ENCODE data around the gene EIF4G3. TPM values are rescaled to one million over a fixed set of nuclear protein-coding genes. Genes with fewer than 3 reads are reported as not detected.

EIF4G3 gene
- total and polyA plus RNA-seq, 10 of the 15 experiments (the other 5 are each of a cell fraction or from before 2014, with no cell fraction given), result 7.4 to 45.1 (median 29.1) TPM

DNA sequence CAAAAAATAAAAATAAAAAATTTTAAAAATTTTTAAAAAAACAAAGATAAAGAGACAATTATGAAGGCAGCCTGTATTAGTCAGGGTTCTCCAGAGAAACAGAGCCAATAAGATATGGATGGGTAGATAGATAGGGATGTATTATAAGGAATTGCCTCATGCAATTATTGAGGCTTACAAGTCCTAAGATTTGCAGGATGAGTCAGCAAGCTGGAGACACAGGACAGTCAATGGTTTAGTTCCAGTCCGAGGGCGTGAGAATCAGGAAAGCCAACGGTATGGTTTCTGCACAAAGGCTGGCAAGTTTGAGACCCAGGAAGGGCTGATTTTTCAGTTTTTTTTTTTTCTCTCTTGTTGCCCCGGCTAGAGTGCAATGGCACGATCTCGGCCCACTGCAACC is 24.1 kb upstream of the EIF4G3 start:
- Histone ChIP-seq H3K79me2 (ENCODE audit: control insufficient read depth, insufficient read depth, low read length) (no peaks in the 10 kb centered on the region), H3K9me3 (replicated peaks; ENCODE audit: control insufficient read depth, insufficient read depth, low read length) (no peaks in the 10 kb centered on the region), H3K36me3 (ENCODE audit: control insufficient read depth in 2 of 2, insufficient read depth in 2 of 2, low read length in 1 of 2) (no peaks in the 10 kb centered on the region), H3K4me3 (no peak overlapping the region), H2AFZ (ENCODE audit: control insufficient read depth, low read depth, low read length) (no peak overlapping the region), H3K4me1 (ENCODE audit: control insufficient read depth, insufficient read depth, low read length) (no peaks in the 10 kb centered on the region), H3K27me3 (replicated peaks in 1 of 2; ENCODE audit: control insufficient read depth in 2 of 2, insufficient read depth in 2 of 2, low read length in 1 of 2) (no peaks in the 10 kb centered on the region), H3K4me2 (ENCODE audit: control insufficient read depth, insufficient read depth) (no peak overlapping the region), H4K20me1 (ENCODE audit: control insufficient read depth, insufficient read depth) (no peaks in the 10 kb centered on the region), H3K9ac (ENCODE audit: control insufficient read depth, insufficient read depth, low read length) (no peak overlapping the region), H3K27ac (ENCODE audit: control insufficient read depth, insufficient read depth) (no peak overlapping the region)
- ChIA-PET POLR2A (no interaction called here), SMC1A (ENCODE audit: uncharacterized antibody, unreplicated experiment) (interaction anchor here (1.2 kb wide), 1 partner anchor 17 kb away, joined by 3 read pairs; no protein-coding TSS in a partner anchor), RAD21 (ENCODE audit: unreplicated experiment) (no interaction called here), CTCF (no interaction called here)
- BruUV-seq (replicated peaks), result no TSS peak
- ATAC-seq (no peak), FAIRE-seq (no peak), DNase-seq (ENCODE audit: low read depth, low spot score) (no peak)
- 69% methylated on average over 6 of the region's 6 CpGs for WGBS (ENCODE audit: insufficient coverage, insufficient replicate concordance, low lambda C conversion rate, missing lambda C conversion rate)
- intact Hi-C loops (cut with micrococcal nuclease; ENCODE audit: unreplicated experiment), result no loop called here
- TF ChIP-seq FOXK2 (IDR thresholded peaks at IDR 0.05) (no peak), SUPT20H (IDR thresholded peaks at IDR 0.05; ENCODE audit: borderline replicate concordance, control insufficient read depth, low read depth, low read length) (no peak), MTA3 (IDR thresholded peaks at IDR 0.05; ENCODE audit: borderline replicate concordance, low read length) (no peak), MYB (IDR thresholded peaks at IDR 0.05; ENCODE audit: borderline replicate concordance, low read depth, low read length) (no peak), PAX8 (IDR thresholded peaks at IDR 0.05) (no peak), SREBF2 (IDR thresholded peaks at IDR 0.05; ENCODE audit: low read length) (no peak), KAT2A (conservative IDR thresholded peaks at IDR 0.05; ENCODE audit: control insufficient read depth, low read depth, low read length) (no peak), POU2F2 (IDR thresholded peaks at IDR 0.05; ENCODE audit: borderline replicate concordance, low read depth, low read length) (no peak)
- TF ChIP-seq, protein P1, sequence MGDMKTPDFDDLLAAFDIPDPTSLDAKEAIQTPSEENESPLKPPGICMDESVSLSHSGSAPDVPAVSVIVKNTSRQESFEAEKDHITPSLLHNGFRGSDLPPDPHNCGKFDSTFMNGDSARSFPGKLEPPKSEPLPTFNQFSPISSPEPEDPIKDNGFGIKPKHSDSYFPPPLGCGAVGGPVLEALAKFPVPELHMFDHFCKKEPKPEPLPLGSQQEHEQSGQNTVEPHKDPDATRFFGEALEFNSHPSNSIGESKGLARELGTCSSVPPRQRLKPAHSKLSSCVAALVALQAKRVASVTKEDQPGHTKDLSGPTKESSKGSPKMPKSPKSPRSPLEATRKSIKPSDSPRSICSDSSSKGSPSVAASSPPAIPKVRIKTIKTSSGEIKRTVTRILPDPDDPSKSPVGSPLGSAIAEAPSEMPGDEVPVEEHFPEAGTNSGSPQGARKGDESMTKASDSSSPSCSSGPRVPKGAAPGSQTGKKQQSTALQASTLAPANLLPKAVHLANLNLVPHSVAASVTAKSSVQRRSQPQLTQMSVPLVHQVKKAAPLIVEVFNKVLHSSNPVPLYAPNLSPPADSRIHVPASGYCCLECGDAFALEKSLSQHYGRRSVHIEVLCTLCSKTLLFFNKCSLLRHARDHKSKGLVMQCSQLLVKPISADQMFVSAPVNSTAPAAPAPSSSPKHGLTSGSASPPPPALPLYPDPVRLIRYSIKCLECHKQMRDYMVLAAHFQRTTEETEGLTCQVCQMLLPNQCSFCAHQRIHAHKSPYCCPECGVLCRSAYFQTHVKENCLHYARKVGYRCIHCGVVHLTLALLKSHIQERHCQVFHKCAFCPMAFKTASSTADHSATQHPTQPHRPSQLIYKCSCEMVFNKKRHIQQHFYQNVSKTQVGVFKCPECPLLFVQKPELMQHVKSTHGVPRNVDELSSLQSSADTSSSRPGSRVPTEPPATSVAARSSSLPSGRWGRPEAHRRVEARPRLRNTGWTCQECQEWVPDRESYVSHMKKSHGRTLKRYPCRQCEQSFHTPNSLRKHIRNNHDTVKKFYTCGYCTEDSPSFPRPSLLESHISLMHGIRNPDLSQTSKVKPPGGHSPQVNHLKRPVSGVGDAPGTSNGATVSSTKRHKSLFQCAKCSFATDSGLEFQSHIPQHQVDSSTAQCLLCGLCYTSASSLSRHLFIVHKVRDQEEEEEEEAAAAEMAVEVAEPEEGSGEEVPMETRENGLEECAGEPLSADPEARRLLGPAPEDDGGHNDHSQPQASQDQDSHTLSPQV (IDR thresholded peaks at IDR 0.05), result no peak
- TF ChIP-seq, protein P2, sequence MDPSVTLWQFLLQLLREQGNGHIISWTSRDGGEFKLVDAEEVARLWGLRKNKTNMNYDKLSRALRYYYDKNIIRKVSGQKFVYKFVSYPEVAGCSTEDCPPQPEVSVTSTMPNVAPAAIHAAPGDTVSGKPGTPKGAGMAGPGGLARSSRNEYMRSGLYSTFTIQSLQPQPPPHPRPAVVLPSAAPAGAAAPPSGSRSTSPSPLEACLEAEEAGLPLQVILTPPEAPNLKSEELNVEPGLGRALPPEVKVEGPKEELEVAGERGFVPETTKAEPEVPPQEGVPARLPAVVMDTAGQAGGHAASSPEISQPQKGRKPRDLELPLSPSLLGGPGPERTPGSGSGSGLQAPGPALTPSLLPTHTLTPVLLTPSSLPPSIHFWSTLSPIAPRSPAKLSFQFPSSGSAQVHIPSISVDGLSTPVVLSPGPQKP (IDR thresholded peaks at IDR 0.05; ENCODE audit: low read depth, low read length), result no peak
- TF ChIP-seq, protein P3, sequence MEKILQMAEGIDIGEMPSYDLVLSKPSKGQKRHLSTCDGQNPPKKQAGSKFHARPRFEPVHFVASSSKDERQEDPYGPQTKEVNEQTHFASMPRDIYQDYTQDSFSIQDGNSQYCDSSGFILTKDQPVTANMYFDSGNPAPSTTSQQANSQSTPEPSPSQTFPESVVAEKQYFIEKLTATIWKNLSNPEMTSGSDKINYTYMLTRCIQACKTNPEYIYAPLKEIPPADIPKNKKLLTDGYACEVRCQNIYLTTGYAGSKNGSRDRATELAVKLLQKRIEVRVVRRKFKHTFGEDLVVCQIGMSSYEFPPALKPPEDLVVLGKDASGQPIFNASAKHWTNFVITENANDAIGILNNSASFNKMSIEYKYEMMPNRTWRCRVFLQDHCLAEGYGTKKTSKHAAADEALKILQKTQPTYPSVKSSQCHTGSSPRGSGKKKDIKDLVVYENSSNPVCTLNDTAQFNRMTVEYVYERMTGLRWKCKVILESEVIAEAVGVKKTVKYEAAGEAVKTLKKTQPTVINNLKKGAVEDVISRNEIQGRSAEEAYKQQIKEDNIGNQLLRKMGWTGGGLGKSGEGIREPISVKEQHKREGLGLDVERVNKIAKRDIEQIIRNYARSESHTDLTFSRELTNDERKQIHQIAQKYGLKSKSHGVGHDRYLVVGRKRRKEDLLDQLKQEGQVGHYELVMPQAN (conservative IDR thresholded peaks at IDR 0.05), result no peak
- TF ChIP-seq, protein P4, sequence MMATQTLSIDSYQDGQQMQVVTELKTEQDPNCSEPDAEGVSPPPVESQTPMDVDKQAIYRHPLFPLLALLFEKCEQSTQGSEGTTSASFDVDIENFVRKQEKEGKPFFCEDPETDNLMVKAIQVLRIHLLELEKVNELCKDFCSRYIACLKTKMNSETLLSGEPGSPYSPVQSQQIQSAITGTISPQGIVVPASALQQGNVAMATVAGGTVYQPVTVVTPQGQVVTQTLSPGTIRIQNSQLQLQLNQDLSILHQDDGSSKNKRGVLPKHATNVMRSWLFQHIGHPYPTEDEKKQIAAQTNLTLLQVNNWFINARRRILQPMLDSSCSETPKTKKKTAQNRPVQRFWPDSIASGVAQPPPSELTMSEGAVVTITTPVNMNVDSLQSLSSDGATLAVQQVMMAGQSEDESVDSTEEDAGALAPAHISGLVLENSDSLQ (IDR thresholded peaks at IDR 0.05), result no peak
- in situ Hi-C loops (cut with MboI), result no loop called here

Data from GM12878 (cell line).